IMR-90 (cell line): ENCODE measurements around the gene PPP3CA. TPM values are rescaled to one million over a fixed set of nuclear protein-coding genes. Genes with fewer than 3 reads are reported as not detected.

ENCODE experiments used
- ATAC-seq: fragments of 200-7000 bp; cut with Tn5 transposase; 2 replicates; pipeline ENCODE4 v1.9.1; 2020; ENCODE audit warnings: low read depth, mild to moderate bottlenecking, moderate library complexity
- BruUV-seq: library from RNA; stranded (reverse); fragments of 400-500 nt; replicated peaks from 2 replicates; lab custom pipeline; 2021; lab: Mats Ljungman, UMichigan
- CTCF ChIA-PET: fragments of 300-600 bp; formaldehyde crosslinking; extraction: SDS; loops from one replicate; lab custom pipeline; 2021; ENCODE audit warnings: antibody characterized with exemption; lab: Yijun Ruan, JAX
- POLR2A ChIA-PET: fragments of 300-600 bp; sonication (Branson Sonifier 250); formaldehyde crosslinking; loops from one replicate; lab custom pipeline; 2022; ENCODE audit warnings: antibody characterized with exemption; ENCODE audit not compliant: unreplicated experiment; lab: Charles Lee
- DNase-seq: peaks from one replicate; pipeline ENCODE4 v3.0.0; 2013
- H2AFZ ChIP-seq: replicated peaks from 2 replicates; pipeline ENCODE3; 2013; ENCODE audit warnings: low read length, mild to moderate bottlenecking; ENCODE audit not compliant: poor library complexity
- H2AK5ac ChIP-seq: 2 replicates; pipeline ENCODE4 v1.6.1; 2013; ENCODE audit warnings: low read depth, low read length, inconsistent platforms
- H2AK9ac ChIP-seq: replicated peaks from 2 replicates; pipeline ENCODE3; 2013; ENCODE audit warnings: mild to moderate bottlenecking, low read depth, low read length, moderate library complexity; ENCODE audit not compliant: poor library complexity
- H2BK120ac ChIP-seq: 2 replicates; pipeline ENCODE4 v1.6.1; 2013; ENCODE audit warnings: low read depth, low read length, inconsistent platforms
- H2BK15ac ChIP-seq: 3 replicates; pipeline ENCODE4 v1.6.1; 2013; ENCODE audit warnings: low read depth, low read length, inconsistent platforms
- H2BK20ac ChIP-seq: 2 replicates; pipeline ENCODE4 v1.6.1; 2013; ENCODE audit warnings: low read depth, mild to moderate bottlenecking, inconsistent platforms, low read length, moderate library complexity
- H2BK5ac ChIP-seq: 2 replicates; pipeline ENCODE4 v1.6.1; 2013; ENCODE audit warnings: mild to moderate bottlenecking, low read depth, low read length, inconsistent platforms; ENCODE audit not compliant: poor library complexity, severe bottlenecking
- H3K14ac ChIP-seq: replicated peaks from 2 replicates; pipeline ENCODE4 v1.6.1; 2013; ENCODE audit warnings: low read depth, low read length, inconsistent platforms
- H3K18ac ChIP-seq: 2 replicates; pipeline ENCODE4 v1.6.1; 2013; ENCODE audit warnings: low read depth, low read length, control low read depth
- H3K23ac ChIP-seq: 2 replicates; pipeline ENCODE4 v1.6.1; 2013; ENCODE audit warnings: low read depth, low read length, inconsistent platforms
- H3K27ac ChIP-seq: 2 replicates; pipeline ENCODE4 v1.5.1; 2013; ENCODE audit warnings: mild to moderate bottlenecking, control low read depth, low read length; ENCODE audit not compliant: insufficient read depth
- H3K27me3 ChIP-seq: 2 replicates; pipeline ENCODE4 v1.6.1; 2013; ENCODE audit warnings: low read length; ENCODE audit not compliant: control insufficient read depth, insufficient read depth
- H3K36me3 ChIP-seq: 2 replicates; pipeline ENCODE4 v1.6.1; 2013; ENCODE audit warnings: low read length, mixed read lengths; ENCODE audit not compliant: control insufficient read depth, insufficient read depth
- H3K4ac ChIP-seq: 2 replicates; pipeline ENCODE4 v1.6.1; 2013; ENCODE audit warnings: low read depth, low read length, inconsistent platforms
- H3K4me1 ChIP-seq: 2 replicates; pipeline ENCODE4 v1.6.1; 2013; ENCODE audit warnings: low read length, mixed read lengths; ENCODE audit not compliant: control insufficient read depth, insufficient read depth
- H3K4me2 ChIP-seq: 2 replicates; pipeline ENCODE4 v1.6.1; 2013; ENCODE audit warnings: low read depth, mild to moderate bottlenecking, control low read depth, low read length, moderate library complexity
- H3K4me3 ChIP-seq: 2 replicates; pipeline ENCODE4 v1.5.1; 2013; ENCODE audit warnings: low read depth, mild to moderate bottlenecking, control low read depth, low read length, moderate library complexity; ENCODE audit not compliant: insufficient read depth
- H3K56ac ChIP-seq: 2 replicates; pipeline ENCODE4 v1.6.1; 2013; ENCODE audit warnings: low read length, inconsistent platforms; ENCODE audit not compliant: insufficient read depth; ENCODE audit errors: extremely low read depth
- H3K79me1 ChIP-seq, 2 experiments: 2 replicates each; pipeline ENCODE4 v1.6.1; 2013; ENCODE audit warnings: low read length in 2 of 2, inconsistent platforms in 1 of 2, low read depth in 1 of 2
- H3K9ac ChIP-seq: 2 replicates; pipeline ENCODE4 v1.6.1; 2013; ENCODE audit warnings: low read depth, low read length, control low read depth
- H3K9me1 ChIP-seq: 2 replicates; pipeline ENCODE4 v1.6.1; 2013; ENCODE audit warnings: low read length, inconsistent platforms; ENCODE audit not compliant: insufficient read depth
- H3K9me3 ChIP-seq: 2 replicates; pipeline ENCODE4 v1.6.1; 2013; ENCODE audit warnings: low read length; ENCODE audit not compliant: control insufficient read depth, insufficient read depth
- H4K20me1 ChIP-seq: 2 replicates; pipeline ENCODE4 v1.6.1; 2013; ENCODE audit warnings: low read length, inconsistent platforms; ENCODE audit not compliant: insufficient read depth
- H4K5ac ChIP-seq: 2 replicates; pipeline ENCODE4 v1.6.1; 2013; ENCODE audit warnings: mild to moderate bottlenecking, low read depth, low read length, control low read depth
- H4K8ac ChIP-seq, 2 experiments: 2 replicates each; pipeline ENCODE4 v1.6.1; 2013; ENCODE audit warnings: low read depth in 2 of 2, low read length in 2 of 2, control low read depth in 1 of 2, inconsistent platforms in 1 of 2
- H4K91ac ChIP-seq: 2 replicates; pipeline ENCODE4 v1.6.1; 2013; ENCODE audit warnings: low read depth, low read length, inconsistent platforms; ENCODE audit not compliant: insufficient read depth
- BHLHE40 ChIP-seq: fragments of 150-350 bp; IDR thresholded peaks from 2 replicates; pipeline ENCODE4 v1.6.1; 2016; ENCODE audit warnings: mild to moderate bottlenecking, low read depth, low read length
- CEBPB ChIP-seq: IDR thresholded peaks from 2 replicates; pipeline ENCODE4 v1.6.1; 2012; ENCODE audit warnings: low read depth, low read length, improper control_type of control experiment
- CHD1 ChIP-seq: IDR thresholded peaks from 2 replicates; pipeline ENCODE4 v1.6.1; 2012; ENCODE audit warnings: low read depth, low read length, improper control_type of control experiment
- CTCF ChIP-seq: conservative IDR thresholded peaks from 2 replicates; pipeline ENCODE4 v1.5.1; 2012; ENCODE audit warnings: mild to moderate bottlenecking, low read depth, low read length, improper control_type of control experiment
- ELK1 ChIP-seq: fragments of 150-350 bp; IDR thresholded peaks from 2 replicates; pipeline ENCODE4 v1.6.1; 2016; ENCODE audit warnings: low read depth, mild to moderate bottlenecking, low read length, moderate library complexity, borderline replicate concordance
- FOS ChIP-seq: fragments of 150-350 bp; IDR thresholded peaks from 2 replicates; pipeline ENCODE4 v1.6.1; 2016; ENCODE audit warnings: low read depth, low read length
- MAFK ChIP-seq: IDR thresholded peaks from 2 replicates; pipeline ENCODE4 v1.6.1; 2012; ENCODE audit warnings: low read depth, low read length, improper control_type of control experiment
- MAZ ChIP-seq: IDR thresholded peaks from 2 replicates; pipeline ENCODE4 v1.6.1; 2012; ENCODE audit warnings: low read depth, mild to moderate bottlenecking, low read length, improper control_type of control experiment, moderate library complexity, borderline replicate concordance
- MXI1 ChIP-seq: IDR thresholded peaks from 2 replicates; pipeline ENCODE4 v1.6.1; 2012; ENCODE audit warnings: low read depth, mild to moderate bottlenecking, low read length, moderate library complexity, borderline replicate concordance
- NFE2L2 ChIP-seq: fragments of 150-350 bp; IDR thresholded peaks from 2 replicates; pipeline ENCODE4 v1.6.1; 2016; ENCODE audit warnings: low read depth, mild to moderate bottlenecking, low read length
- POLR2A ChIP-seq: IDR thresholded peaks from 2 replicates; pipeline ENCODE4 v1.6.1; 2012; ENCODE audit warnings: mild to moderate bottlenecking, low read depth, low read length
- RAD21 ChIP-seq: IDR thresholded peaks from 2 replicates; pipeline ENCODE4 v1.6.1; 2012; ENCODE audit warnings: low read length, improper control_type of control experiment
- RCOR1 ChIP-seq: IDR thresholded peaks from 2 replicates; pipeline ENCODE4 v1.6.1; 2012; ENCODE audit warnings: mild to moderate bottlenecking, low read length, improper control_type of control experiment; ENCODE audit not compliant: insufficient replicate concordance
- RFX5 ChIP-seq: IDR thresholded peaks from 2 replicates; pipeline ENCODE4 v1.8.0; 2012; ENCODE audit warnings: low read depth, mild to moderate bottlenecking, low read length, moderate library complexity
- SMC3 ChIP-seq: fragments of 150-350 bp; IDR thresholded peaks from 2 replicates; pipeline ENCODE4 v1.6.1; 2016; ENCODE audit warnings: low read depth, mild to moderate bottlenecking, antibody characterized with exemption, low read length, moderate library complexity
- USF2 ChIP-seq: fragments of 150-350 bp; IDR thresholded peaks from 2 replicates; pipeline ENCODE4 v1.6.1; 2017; ENCODE audit warnings: mild to moderate bottlenecking, antibody characterized with exemption, low read length, low read depth
- WGBS, 2 experiments: methylation state at CpG; one replicate each; pipeline versions ENCODE4 v1.1.5 to v1.1.7; 2013; ENCODE audit warnings: missing lambda C conversion rate in 2 of 2; ENCODE audit not compliant: insufficient read length in 1 of 2; ENCODE audit errors: extremely low coverage in 2 of 2; 5-methylcytosine and 5-hydroxymethylcytosine counted together
- dilution Hi-C: fragments of 300-500 bp; cut with HindIII; formaldehyde crosslinking; loops from one replicate; pipeline ENCODE4 v1.14.3; 2018; ENCODE audit warnings: low sequenced_read_pairs; ENCODE audit not compliant: unreplicated experiment
- in situ Hi-C: fragments of 300-500 bp; cut with MboI; formaldehyde crosslinking; loops from 3 replicates; pipeline ENCODE4 v1.14.3; 2019; ENCODE audit warnings: low sequenced_read_pairs, inconsistent platforms, mixed read lengths
- intact Hi-C: fragments of 100-400 bp; cut with micrococcal nuclease; formaldehyde crosslinking; loops from 2 replicates; pipeline ENCODE4 v1.10.0; 2022
- polyA plus RNA-seq, 3 experiments: library from polyadenylated mRNA; depleted of rRNA; stranded (reverse); fragments of >200 nt; gene quantifications; 2 replicates each; pipeline ENCODE4 v1.2.3, GENCODE V29; 2012; ENCODE audit warnings: low replicate concordance in 1 of 3
- total RNA-seq: library from RNA; depleted of rRNA; stranded (reverse); fragments of >200 nt; gene quantifications from 2 replicates; pipeline ENCODE4 v1.2.3, GENCODE V29; 2012

PPP3CA gene
- total and polyA plus RNA-seq, 2 of the 4 experiments (the other 2 are of a cell fraction) = 14.5 to 48.6 TPM

GRCh38 chr4:101307899-101308298 lies 39.4 kb downstream of the PPP3CA start:
- H3K4me2 ChIP-seq = no peak overlapping the region
- ChIA-PET POLR2A (no interaction called here), CTCF (no interaction called here)
- H3K36me3 ChIP-seq = no peaks in the 10 kb centered on the region
- WGBS, 2 experiments = no CpG with 5 or more reads among the region's 2 CpGs
- no peak overlapping the region for H2AK5ac ChIP-seq
- H3K4ac ChIP-seq = no peak overlapping the region
- no peak overlapping the region for H4K8ac ChIP-seq
- H3K4me1 ChIP-seq = peaks cover 7% of the 10 kb centered on the region
- dilution Hi-C loops (no loop called here), in situ Hi-C loops (no loop called here), intact Hi-C loops (no loop called here)
- H3K23ac ChIP-seq = no peak overlapping the region
- no peak overlapping the region for H3K18ac ChIP-seq
- BruUV-seq = no TSS peak
- no peak overlapping the region for H2BK5ac ChIP-seq
- ATAC-seq (no peak), DNase-seq (no peak)
- H2AFZ ChIP-seq = no peak overlapping the region
- no peaks in the 10 kb centered on the region for H3K9me1 ChIP-seq
- no peak overlapping the region for H2BK15ac ChIP-seq
- no peak overlapping the region for H3K56ac ChIP-seq
- no peak overlapping the region for H2BK120ac ChIP-seq
- H3K9ac ChIP-seq = no peak overlapping the region
- no peak overlapping the region for H2BK20ac ChIP-seq
- H3K9me3 ChIP-seq = no peaks in the 10 kb centered on the region
- peaks cover 12 to 54% of the 10 kb centered on the region in 2 experiments for H3K79me1 ChIP-seq
- no peak overlapping the region for H4K5ac ChIP-seq
- peaks cover 16% of the 10 kb centered on the region; the same call in 1 of the 2 replicates for H4K20me1 ChIP-seq
- no peaks in the 10 kb centered on the region for H3K27me3 ChIP-seq
- no peak overlapping the region for H4K91ac ChIP-seq
- no peak overlapping the region for H3K4me3 ChIP-seq
- H3K14ac ChIP-seq = no peak overlapping the region
- no peak overlapping the region for H2AK9ac ChIP-seq
- TF ChIP-seq SMC3 (no peak), CEBPB (no peak), NFE2L2 (no peak), RCOR1 (no peak), FOS (no peak), ELK1 (no peak), RAD21 (no peak), POLR2A (no peak), MAZ (no peak), CHD1 (no peak), MAFK (no peak), USF2 (no peak), CTCF (no peak), BHLHE40 (no peak), MXI1 (no peak), RFX5 (no peak)
- no peak overlapping the region for H3K27ac ChIP-seq
